Upper lobe of left lung (tissue), 6 donors: ENCODE results near the gene BARX2. TPM values are rescaled to one million over a fixed set of nuclear protein-coding genes. Genes with fewer than 3 reads are reported as not detected.

ENCODE experiments used
- ATAC-seq, 2 donors: fragments of 200-7000 bp; cut with Tn5 transposase; one replicate each; pipeline ENCODE4 v1.9.1; 2022; ENCODE audit warnings: mild to moderate bottlenecking in 2 of 2, moderate library complexity in 2 of 2; ENCODE audit not compliant: low FRiP score in 2 of 2
- DNase-seq, 2 donors: peaks; one replicate each; pipeline ENCODE4 v3.0.0-alpha.2; 2019 to 2020
- H3K27ac ChIP-seq, 4 donors: fragments of 200-600 bp; sonication (generic); one replicate each; pipeline ENCODE4 v1.5.1; 2016 to 2019
- H3K27me3 ChIP-seq, 4 donors: fragments of 200-600 bp; sonication (generic); one replicate each; pipeline ENCODE4 v1.5.1; 2017 to 2019
- H3K36me3 ChIP-seq, 4 donors: fragments of 200-600 bp; sonication (generic); one replicate each; pipeline ENCODE4 v1.5.1; 2016 to 2019
- H3K4me1 ChIP-seq, 4 donors: fragments of 200-600 bp; sonication (generic); one replicate each; pipeline ENCODE4 v1.5.1; 2018 to 2019
- H3K4me3 ChIP-seq, 4 donors: fragments of 200-600 bp; sonication (generic); one replicate each; pipeline ENCODE4 v1.5.1; 2017 to 2019; ENCODE audit warnings: mild to moderate bottlenecking in 2 of 4, moderate library complexity in 1 of 4
- H3K9me3 ChIP-seq, 4 donors: fragments of 200-600 bp; sonication (generic); one replicate each; pipeline ENCODE4 v1.5.1; 2018 to 2019
- EP300 ChIP-seq, 4 donors: sonication (generic); formaldehyde crosslinking; IDR thresholded peaks; one replicate each; pipeline ENCODE4 v1.5.1; 2017; ENCODE audit warnings: antibody characterized with exemption in 4 of 4, control low read depth in 2 of 4
- POLR2A ChIP-seq, 4 donors: fragments of 450-650 bp; IDR thresholded peaks; one replicate each; pipeline ENCODE4 v1.5.1; 2016 to 2017; ENCODE audit warnings: antibody characterized with exemption in 4 of 4, mild to moderate bottlenecking in 2 of 4
- POLR2AphosphoS5 ChIP-seq, 2 donors: sonication (generic); formaldehyde crosslinking; IDR thresholded peaks; one replicate each; pipeline ENCODE4 v1.5.1; 2017; ENCODE audit warnings: antibody characterized with exemption in 2 of 2
- WGBS, 2 donors: methylation state at CpG; one replicate each; pipeline ENCODE4 v1.1.5; 2017 to 2018; 5-methylcytosine and 5-hydroxymethylcytosine counted together
- total RNA-seq, 6 donors: library from RNA; depleted of rRNA in 4 of 6; stranded (reverse); fragments of >200 nt in 4 of 6; gene quantifications; one replicate each; pipeline versions ENCODE4 v1.1.0 to v1.2.1, GENCODE V29; 2016 to 2021
- TF ChIP-seq, protein P1 (sequence below), 6 experiments: fragments of 450-650 bp in 4 of 6; fragments of 200-600 bp in 2 of 6; sonication (generic) in 2 of 6; IDR thresholded peaks; one replicate each; pipeline ENCODE4 v1.5.1; 2016 to 2019; ENCODE audit warnings: antibody characterized with exemption in 6 of 6
- donor health status: DM: no; HTN: no; CAD: no; lungs with moderate emphysema.
- donor health status: DM: no; HTN: yes; CAD: no; lungs with severe emphysema.

BARX2 gene
- total RNA-seq, 6 donors from 2014 or later: 0.30 to 0.89 (median 0.30) TPM; not detected in 3

GRCh38 chr11:129395432-129395831 lies 19.8 kb downstream of the BARX2 start:
- Histone ChIP-seq H3K27ac (no peak overlapping the region), H3K4me1 (no peaks in the 10 kb centered on the region), H3K4me3 (no peak overlapping the region), H3K36me3 (no peaks in the 10 kb centered on the region), H3K27me3 (no peaks in the 10 kb centered on the region), H3K9me3 (no peaks in the 10 kb centered on the region)
- 48 to 50% methylated on average over 9 of the region's 9 CpGs for WGBS, 2 donors
- ATAC-seq (no peak), DNase-seq (no peak)
- no peak for TF ChIP-seq POLR2AphosphoS5 (IDR thresholded peaks at IDR 0.05)
- no peak for TF ChIP-seq EP300 (IDR thresholded peaks at IDR 0.05)
- TF ChIP-seq, protein P1, sequence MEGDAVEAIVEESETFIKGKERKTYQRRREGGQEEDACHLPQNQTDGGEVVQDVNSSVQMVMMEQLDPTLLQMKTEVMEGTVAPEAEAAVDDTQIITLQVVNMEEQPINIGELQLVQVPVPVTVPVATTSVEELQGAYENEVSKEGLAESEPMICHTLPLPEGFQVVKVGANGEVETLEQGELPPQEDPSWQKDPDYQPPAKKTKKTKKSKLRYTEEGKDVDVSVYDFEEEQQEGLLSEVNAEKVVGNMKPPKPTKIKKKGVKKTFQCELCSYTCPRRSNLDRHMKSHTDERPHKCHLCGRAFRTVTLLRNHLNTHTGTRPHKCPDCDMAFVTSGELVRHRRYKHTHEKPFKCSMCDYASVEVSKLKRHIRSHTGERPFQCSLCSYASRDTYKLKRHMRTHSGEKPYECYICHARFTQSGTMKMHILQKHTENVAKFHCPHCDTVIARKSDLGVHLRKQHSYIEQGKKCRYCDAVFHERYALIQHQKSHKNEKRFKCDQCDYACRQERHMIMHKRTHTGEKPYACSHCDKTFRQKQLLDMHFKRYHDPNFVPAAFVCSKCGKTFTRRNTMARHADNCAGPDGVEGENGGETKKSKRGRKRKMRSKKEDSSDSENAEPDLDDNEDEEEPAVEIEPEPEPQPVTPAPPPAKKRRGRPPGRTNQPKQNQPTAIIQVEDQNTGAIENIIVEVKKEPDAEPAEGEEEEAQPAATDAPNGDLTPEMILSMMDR (IDR thresholded peaks at IDR 0.05): no peak

DNA sequence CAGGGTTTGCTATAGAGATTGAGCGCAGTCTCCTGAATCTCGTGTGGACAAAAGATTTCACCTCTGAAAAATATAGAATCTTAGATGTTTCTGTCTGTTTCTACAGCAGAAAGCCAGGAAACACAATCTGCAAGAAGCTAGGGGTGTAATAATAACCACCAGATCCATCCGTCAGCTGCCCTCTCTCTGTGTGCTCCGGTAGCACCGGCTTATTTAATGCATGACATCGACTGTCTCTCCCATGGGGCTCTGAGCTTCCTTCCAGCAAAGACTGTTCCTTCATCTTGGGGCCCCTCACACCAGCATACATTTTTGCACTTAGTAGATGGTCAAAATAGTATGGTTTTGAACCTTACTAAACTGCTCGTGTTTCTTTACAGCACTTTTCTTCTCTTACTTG lies 20.2 kb downstream of the BARX2 start:
- no peaks in the 10 kb centered on the region for H3K36me3 ChIP-seq
- H3K27ac ChIP-seq: no peak overlapping the region
- TF ChIP-seq EP300 (IDR thresholded peaks at IDR 0.05) (no peak), POLR2A (IDR thresholded peaks at IDR 0.05) (no peak), POLR2AphosphoS5 (IDR thresholded peaks at IDR 0.05) (no peak)
- TF ChIP-seq, protein P1 (IDR thresholded peaks at IDR 0.05): no peak
- WGBS, 2 donors: 84 to 88% methylated on average over 7 of the region's 7 CpGs
- DNase-seq: no peak
- no peaks in the 10 kb centered on the region for H3K4me1 ChIP-seq
- H3K27me3 ChIP-seq: no peaks in the 10 kb centered on the region
- ATAC-seq: no peak
- no peak overlapping the region for H3K4me3 ChIP-seq
- H3K9me3 ChIP-seq: no peaks in the 10 kb centered on the region

DNA sequence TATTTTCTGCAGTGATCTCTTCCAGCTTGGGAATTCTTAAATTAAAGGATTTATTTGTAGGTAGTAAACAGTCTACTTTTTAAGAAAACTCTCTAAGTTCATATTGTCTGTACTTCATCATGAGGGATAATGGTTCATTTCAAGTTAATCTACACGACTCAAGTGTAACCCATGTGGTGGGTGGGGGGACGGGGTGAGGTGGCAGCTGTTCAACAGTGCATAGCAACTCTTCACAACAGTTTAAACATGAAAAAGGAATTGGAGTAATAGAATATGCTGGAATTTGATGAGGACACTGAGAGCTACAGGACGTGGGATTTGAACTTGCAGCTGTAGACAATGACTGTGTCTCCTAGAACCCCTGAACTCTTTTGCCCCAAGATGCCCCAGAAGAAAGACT lies 20.8 kb downstream of the BARX2 start:
- no peak overlapping the region for H3K27ac ChIP-seq
- no peak overlapping the region for H3K4me3 ChIP-seq
- TF ChIP-seq EP300 (IDR thresholded peaks at IDR 0.05) (no peak), POLR2A (IDR thresholded peaks at IDR 0.05) (no peak), POLR2AphosphoS5 (IDR thresholded peaks at IDR 0.05) (no peak)
- TF ChIP-seq, protein P1 (IDR thresholded peaks at IDR 0.05): no peak
- H3K9me3 ChIP-seq: no peaks in the 10 kb centered on the region
- H3K27me3 ChIP-seq: no peaks in the 10 kb centered on the region
- WGBS, 2 donors: 64 to 80% methylated on average over 3 of the region's 3 CpGs
- H3K36me3 ChIP-seq: no peaks in the 10 kb centered on the region
- H3K4me1 ChIP-seq: no peaks in the 10 kb centered on the region
- DNase-seq: no peak
- ATAC-seq: no peak

- WGBS, 2 donors: 90 to 92% methylated on average over 3 of the region's 3 CpGs
- DNase-seq (no peak), ATAC-seq (no peak)
- Histone ChIP-seq H3K4me1 (no peaks in the 10 kb centered on the region), H3K9me3 (no peaks in the 10 kb centered on the region), H3K4me3 (no peak overlapping the region), H3K27me3 (no peaks in the 10 kb centered on the region), H3K36me3 (no peaks in the 10 kb centered on the region), H3K27ac (no peak overlapping the region)
- TF ChIP-seq POLR2AphosphoS5 (IDR thresholded peaks at IDR 0.05) (no peak), EP300 (IDR thresholded peaks at IDR 0.05) (no peak), POLR2A (IDR thresholded peaks at IDR 0.05) (no peak)
- TF ChIP-seq, protein P1 (IDR thresholded peaks at IDR 0.05): no peak
Observed at GRCh38 chr11:129402206-129403171, 26.8 kb downstream of the BARX2 start.
